ENCODE results near the gene TRIM5.
"Not testable (repeated sequence)": the region's sequence is repeated elsewhere in the genome, so short reads cannot be mapped to it uniquely, and the experiment has no call there.

TRIM5 gene, protein sequence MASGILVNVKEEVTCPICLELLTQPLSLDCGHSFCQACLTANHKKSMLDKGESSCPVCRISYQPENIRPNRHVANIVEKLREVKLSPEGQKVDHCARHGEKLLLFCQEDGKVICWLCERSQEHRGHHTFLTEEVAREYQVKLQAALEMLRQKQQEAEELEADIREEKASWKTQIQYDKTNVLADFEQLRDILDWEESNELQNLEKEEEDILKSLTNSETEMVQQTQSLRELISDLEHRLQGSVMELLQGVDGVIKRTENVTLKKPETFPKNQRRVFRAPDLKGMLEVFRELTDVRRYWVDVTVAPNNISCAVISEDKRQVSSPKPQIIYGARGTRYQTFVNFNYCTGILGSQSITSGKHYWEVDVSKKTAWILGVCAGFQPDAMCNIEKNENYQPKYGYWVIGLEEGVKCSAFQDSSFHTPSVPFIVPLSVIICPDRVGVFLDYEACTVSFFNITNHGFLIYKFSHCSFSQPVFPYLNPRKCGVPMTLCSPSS

DNA sequence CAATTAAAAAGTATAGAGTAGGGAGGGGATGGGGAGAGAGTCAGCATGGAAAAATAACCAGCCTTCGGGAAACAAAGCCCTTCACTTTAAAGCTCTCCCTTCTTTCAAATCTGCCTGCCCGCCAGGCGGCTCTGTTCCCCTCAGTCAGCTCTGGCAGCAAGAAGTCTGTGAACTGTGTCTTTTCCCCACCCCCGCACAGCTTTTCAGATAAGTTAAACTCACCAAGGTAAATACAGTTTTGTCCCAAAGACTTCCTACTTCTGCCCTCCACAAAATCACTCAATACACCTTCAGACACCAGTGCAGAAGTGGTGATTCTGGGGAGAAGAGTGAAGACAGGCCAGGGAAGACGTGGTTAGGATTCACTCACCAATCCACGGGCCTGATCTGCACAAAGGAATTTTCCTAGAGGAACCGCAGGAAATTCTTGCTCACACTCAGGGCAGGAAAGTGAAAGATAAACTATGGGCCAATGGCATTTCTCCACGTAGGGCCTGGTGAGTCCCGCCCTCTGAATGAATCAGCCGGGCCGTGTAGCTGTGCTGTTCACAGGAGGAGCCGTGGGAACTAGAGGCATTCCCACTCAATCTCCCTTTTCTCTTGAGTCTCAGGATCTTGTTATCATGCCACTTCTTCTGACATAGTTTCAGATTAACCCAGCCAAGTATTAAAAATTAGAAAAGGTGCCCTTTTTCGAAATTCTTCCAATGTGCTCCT, at the start of gene TRIM5:
TSS of gene TRIM5 (minus strand) at position 429 of the 717 bp plus-strand sequence. CDS start 4,897 bp downstream, outside the sequence.
- Histone ChIP-seq H3K4me3 (ENCODE audit: low read depth in 1 of 2, low read length in 2 of 2) (peak within 1 kb of the TSS; percentile 31 to 80), H3K27ac (ENCODE audit: low read depth, low read length) (peak within 1 kb of the TSS; percentile 81), H3K9me3 (ENCODE audit: low read length) (no peaks in the 10 kb centered on the region), H3K27me3 (ENCODE audit: control insufficient read depth in 1 of 2, insufficient read depth in 2 of 2, low read length in 2 of 2) (no peaks in the 10 kb centered on the region), H3K4me1 (ENCODE audit: insufficient read depth, low read length) (peaks cover 7% of the 10 kb centered on the region), H3K36me3 (ENCODE audit: insufficient read depth, low read length) (peaks cover under 1% of the 10 kb centered on the region), H3K9ac (ENCODE audit: low read length) (peak within 1 kb of the TSS; percentile 93)

DNA sequence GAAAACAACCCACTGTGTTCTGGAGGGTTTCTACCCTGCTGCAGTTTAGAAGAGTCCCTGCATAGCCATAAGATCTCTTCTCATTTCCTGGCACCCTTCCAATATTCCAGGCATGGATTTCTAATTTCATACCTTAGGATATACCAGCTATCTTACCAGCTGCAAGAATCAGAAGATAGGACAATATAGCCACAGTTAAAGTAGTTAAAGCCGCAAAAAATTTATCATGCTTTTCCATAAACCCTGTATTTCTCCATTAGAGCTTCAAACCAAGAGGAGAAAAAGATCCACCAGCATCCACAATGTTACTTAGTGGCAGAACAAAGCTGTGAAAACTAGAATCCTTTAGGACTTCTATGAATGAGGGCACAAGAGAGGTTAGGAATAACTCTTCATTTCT, 42.8 kb upstream of the TRIM5 start:
- no peak overlapping the region for H3K27ac ChIP-seq (ENCODE audit: low read depth, low read length)
- no peaks in the 10 kb centered on the region for H3K4me1 ChIP-seq (ENCODE audit: insufficient read depth, low read length)
- H3K9ac ChIP-seq (ENCODE audit: low read length) = no peak overlapping the region
- H3K9me3 ChIP-seq (ENCODE audit: low read length) = no peaks in the 10 kb centered on the region
- H3K36me3 ChIP-seq (ENCODE audit: insufficient read depth, low read length) = no peaks in the 10 kb centered on the region
- H3K27me3 ChIP-seq (ENCODE audit: control insufficient read depth in 1 of 2, insufficient read depth in 2 of 2, low read length in 2 of 2) = no peaks in the 10 kb centered on the region
- H3K4me3 ChIP-seq (ENCODE audit: low read depth in 1 of 2, low read length in 2 of 2) = no peak overlapping the region

DNA sequence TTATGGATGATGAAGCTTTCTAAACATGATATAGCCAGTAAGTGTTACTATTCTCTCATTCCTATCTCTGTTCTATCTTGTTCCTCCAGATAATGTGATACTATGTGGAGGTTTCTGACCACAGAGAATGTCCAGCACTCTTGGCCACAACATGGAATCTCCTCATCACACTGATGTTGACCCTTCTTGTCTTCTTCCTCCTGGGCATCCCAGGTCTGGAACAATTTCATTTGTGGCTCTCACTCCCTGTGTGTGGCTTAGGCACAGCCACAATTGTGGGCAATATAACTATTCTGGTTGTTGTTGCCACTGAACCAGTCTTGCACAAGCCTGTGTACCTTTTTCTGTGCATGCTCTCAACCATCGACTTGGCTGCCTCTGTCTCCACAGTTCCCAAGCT, 41.5 kb upstream of the TRIM5 start:
- no peaks in the 10 kb centered on the region for H3K4me1 ChIP-seq (ENCODE audit: insufficient read depth, low read length)
- no peaks in the 10 kb centered on the region for H3K36me3 ChIP-seq (ENCODE audit: insufficient read depth, low read length)
- no peak overlapping the region for H3K4me3 ChIP-seq (ENCODE audit: low read depth in 1 of 2, low read length in 2 of 2)
- H3K9ac ChIP-seq (ENCODE audit: low read length) = no peak overlapping the region
- no peak overlapping the region for H3K27ac ChIP-seq (ENCODE audit: low read depth, low read length)
- no peaks in the 10 kb centered on the region for H3K27me3 ChIP-seq (ENCODE audit: control insufficient read depth in 1 of 2, insufficient read depth in 2 of 2, low read length in 2 of 2)
- H3K9me3 ChIP-seq (ENCODE audit: low read length) = no peaks in the 10 kb centered on the region

DNA sequence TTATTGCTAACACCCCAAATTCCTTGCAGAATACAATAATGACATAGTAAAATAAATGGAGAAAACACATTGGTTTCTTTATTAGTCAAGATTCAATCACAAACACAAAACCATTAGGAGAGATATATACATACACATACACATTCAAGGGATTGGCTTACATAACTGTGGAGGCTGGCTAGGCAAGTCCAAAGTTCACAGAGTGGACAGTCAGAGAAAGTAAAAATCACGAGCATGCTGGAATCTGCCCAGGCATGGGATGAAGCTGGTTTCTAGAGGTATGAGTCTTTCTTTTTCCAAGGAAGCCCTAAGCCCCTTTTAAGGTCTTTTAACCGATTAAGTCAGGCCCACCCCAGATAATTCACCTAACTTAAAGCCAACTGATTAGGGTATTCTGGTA, 37.7 kb upstream of the TRIM5 start:
- no peaks in the 10 kb centered on the region for H3K27me3 ChIP-seq (ENCODE audit: control insufficient read depth in 1 of 2, insufficient read depth in 2 of 2, low read length in 2 of 2)
- no peak overlapping the region for H3K9ac ChIP-seq (ENCODE audit: low read length)
- H3K9me3 ChIP-seq (ENCODE audit: low read length) = no peaks in the 10 kb centered on the region
- H3K36me3 ChIP-seq (ENCODE audit: insufficient read depth, low read length) = no peaks in the 10 kb centered on the region
- no peak overlapping the region for H3K4me3 ChIP-seq (ENCODE audit: low read depth in 1 of 2, low read length in 2 of 2)
- H3K27ac ChIP-seq (ENCODE audit: low read depth, low read length) = no peak overlapping the region
- no peaks in the 10 kb centered on the region for H3K4me1 ChIP-seq (ENCODE audit: insufficient read depth, low read length)

DNA sequence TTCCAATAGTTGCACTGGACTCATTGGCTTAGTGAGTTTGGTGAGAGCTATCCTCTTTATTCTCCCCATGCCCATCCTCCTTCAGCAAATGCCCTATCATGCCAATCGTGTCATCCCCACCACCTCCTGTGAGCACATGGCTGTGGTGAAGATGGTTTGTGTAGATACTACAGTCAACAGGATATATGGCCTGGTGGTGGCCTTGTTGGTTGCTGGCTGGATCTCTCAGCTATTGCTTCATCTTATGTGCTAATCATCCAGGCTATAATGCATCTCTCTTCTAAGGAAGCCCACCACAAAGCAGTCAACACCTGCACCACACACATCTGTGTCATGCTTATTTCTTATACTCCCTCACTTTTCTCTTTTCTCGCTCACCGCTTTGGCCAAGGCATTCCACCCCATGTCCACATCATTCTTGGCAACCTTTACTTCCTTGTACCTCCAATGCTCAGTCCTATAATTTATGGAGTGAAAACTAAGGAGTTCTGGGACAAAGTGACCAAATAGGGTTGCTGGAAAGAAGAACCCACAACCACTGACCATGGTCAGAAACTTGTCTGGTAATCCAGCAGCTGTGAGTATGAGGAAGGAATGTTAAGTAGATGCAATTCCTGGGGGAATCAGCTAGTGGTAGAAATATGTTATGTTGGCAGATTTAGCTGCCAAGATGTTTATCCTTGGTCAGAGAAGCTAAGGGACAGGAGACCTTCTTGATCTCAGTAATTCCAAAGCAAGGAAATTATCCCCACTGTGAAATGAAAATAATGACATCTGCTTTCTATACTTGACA, 35.0 kb upstream of the TRIM5 start:
- no peaks in the 10 kb centered on the region for H3K36me3 ChIP-seq (ENCODE audit: insufficient read depth, low read length)
- no peaks in the 10 kb centered on the region for H3K27me3 ChIP-seq (ENCODE audit: control insufficient read depth in 1 of 2, insufficient read depth in 2 of 2, low read length in 2 of 2)
- no peaks in the 10 kb centered on the region for H3K9me3 ChIP-seq (ENCODE audit: low read length)
- no peak overlapping the region for H3K9ac ChIP-seq (ENCODE audit: low read length)
- H3K4me1 ChIP-seq (ENCODE audit: insufficient read depth, low read length) = no peaks in the 10 kb centered on the region
- no peak overlapping the region for H3K27ac ChIP-seq (ENCODE audit: low read depth, low read length)
- H3K4me3 ChIP-seq (ENCODE audit: low read depth in 1 of 2, low read length in 2 of 2) = no peak overlapping the region

DNA sequence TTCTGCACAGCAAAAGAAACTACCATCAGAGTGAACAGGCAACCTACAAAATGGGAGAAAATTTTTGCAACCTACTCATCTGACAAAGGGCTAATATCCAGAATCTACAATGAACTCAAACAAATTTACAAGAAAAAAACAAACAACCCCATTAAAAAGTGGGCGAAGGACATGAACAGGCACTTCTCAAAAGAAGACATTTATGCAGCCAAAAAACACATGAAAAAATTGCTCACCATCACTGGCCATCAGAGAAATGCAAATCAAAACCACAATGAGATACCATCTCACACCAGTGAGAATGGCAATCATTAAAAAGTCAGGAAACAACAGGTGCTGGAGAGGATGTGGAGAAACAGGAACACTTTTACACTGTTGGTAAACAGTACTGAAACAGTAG, 31.6 kb upstream of the TRIM5 start:
- H3K36me3 ChIP-seq (ENCODE audit: insufficient read depth, low read length); H3K27ac ChIP-seq (ENCODE audit: low read depth, low read length); H3K9ac ChIP-seq (ENCODE audit: low read length); H3K27me3 ChIP-seq (ENCODE audit: control insufficient read depth in 1 of 2, insufficient read depth in 2 of 2, low read length in 2 of 2); H3K9me3 ChIP-seq (ENCODE audit: low read length); H3K4me1 ChIP-seq (ENCODE audit: insufficient read depth, low read length); H3K4me3 ChIP-seq (ENCODE audit: low read depth in 1 of 2, low read length in 2 of 2): not testable (repeated sequence)

DNA sequence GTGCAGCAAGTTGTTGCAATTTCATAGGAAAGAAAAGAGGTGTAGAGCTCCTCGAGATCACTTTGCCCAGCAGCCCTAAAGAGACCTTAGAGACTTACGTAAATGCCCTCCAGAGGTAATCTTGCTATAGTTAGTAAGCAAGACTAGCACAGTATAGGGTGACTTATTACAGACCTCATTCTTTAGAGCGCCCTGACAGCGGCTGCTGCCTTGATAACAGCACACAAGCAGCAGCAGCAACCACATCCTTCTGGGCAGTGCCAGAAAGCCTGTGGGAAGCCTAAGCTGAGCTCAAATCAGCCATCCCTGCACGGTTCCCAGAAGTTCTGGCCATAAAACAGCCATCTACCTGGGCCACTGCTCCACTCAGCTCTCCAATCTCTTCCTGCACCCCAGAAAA, 28.8 kb upstream of the TRIM5 start:
- Histone ChIP-seq H3K9me3 (ENCODE audit: low read length) (no peaks in the 10 kb centered on the region), H3K4me3 (ENCODE audit: low read depth in 1 of 2, low read length in 2 of 2) (no peak overlapping the region), H3K9ac (ENCODE audit: low read length) (no peak overlapping the region), H3K4me1 (ENCODE audit: insufficient read depth, low read length) (no peaks in the 10 kb centered on the region), H3K36me3 (ENCODE audit: insufficient read depth, low read length) (no peaks in the 10 kb centered on the region), H3K27me3 (ENCODE audit: control insufficient read depth in 1 of 2, insufficient read depth in 2 of 2, low read length in 2 of 2) (no peaks in the 10 kb centered on the region), H3K27ac (ENCODE audit: low read depth, low read length) (no peak overlapping the region)

DNA sequence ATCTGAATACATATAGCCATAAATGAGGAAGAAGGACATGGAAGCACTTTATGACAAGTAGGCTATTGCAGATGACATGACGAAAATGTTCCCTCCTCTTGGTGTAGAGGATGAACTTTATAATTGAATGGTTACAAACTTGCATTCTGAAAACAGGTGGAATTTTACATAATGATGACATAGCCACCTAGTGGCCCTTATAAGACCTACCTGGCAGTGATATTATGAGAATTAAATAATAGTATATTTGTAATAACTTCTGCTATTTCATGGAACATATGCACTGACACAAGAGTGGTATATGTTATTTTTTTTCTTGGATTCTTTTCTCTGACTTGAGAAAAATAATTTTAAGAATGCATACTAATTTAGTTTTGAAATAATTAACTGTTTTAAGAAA, 27.6 kb upstream of the TRIM5 start:
- peaks cover 6% of the 10 kb centered on the region for H3K36me3 ChIP-seq (ENCODE audit: insufficient read depth, low read length)
- H3K27me3 ChIP-seq (ENCODE audit: control insufficient read depth in 1 of 2, insufficient read depth in 2 of 2, low read length in 2 of 2) = no peaks in the 10 kb centered on the region
- H3K4me3 ChIP-seq (ENCODE audit: low read depth in 1 of 2, low read length in 2 of 2) = no peak overlapping the region
- no peaks in the 10 kb centered on the region for H3K4me1 ChIP-seq (ENCODE audit: insufficient read depth, low read length)
- no peak overlapping the region for H3K27ac ChIP-seq (ENCODE audit: low read depth, low read length)
- H3K9me3 ChIP-seq (ENCODE audit: low read length) = no peaks in the 10 kb centered on the region
- no peak overlapping the region for H3K9ac ChIP-seq (ENCODE audit: low read length)

DNA sequence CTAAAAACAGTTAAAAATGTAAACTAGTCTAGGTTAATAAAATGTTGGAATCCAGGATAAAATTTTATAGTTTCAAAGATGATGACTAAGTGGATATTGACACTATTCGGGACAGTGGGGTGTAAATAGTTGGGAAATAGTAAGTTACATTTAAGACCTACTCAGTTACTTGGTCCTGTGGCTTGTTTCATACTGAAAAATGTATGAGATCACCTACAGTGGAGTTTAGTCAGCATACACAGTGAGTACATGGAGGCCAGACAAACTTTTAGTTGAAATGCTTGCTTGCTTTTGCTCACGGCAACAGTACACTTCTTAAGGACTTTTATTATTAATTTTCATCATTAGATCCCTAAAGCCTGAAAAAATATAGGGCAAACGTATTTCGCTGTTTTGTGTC, 20.8 kb upstream of the TRIM5 start:
- H3K4me3 ChIP-seq (ENCODE audit: low read depth in 1 of 2, low read length in 2 of 2) = no peak overlapping the region

DNA sequence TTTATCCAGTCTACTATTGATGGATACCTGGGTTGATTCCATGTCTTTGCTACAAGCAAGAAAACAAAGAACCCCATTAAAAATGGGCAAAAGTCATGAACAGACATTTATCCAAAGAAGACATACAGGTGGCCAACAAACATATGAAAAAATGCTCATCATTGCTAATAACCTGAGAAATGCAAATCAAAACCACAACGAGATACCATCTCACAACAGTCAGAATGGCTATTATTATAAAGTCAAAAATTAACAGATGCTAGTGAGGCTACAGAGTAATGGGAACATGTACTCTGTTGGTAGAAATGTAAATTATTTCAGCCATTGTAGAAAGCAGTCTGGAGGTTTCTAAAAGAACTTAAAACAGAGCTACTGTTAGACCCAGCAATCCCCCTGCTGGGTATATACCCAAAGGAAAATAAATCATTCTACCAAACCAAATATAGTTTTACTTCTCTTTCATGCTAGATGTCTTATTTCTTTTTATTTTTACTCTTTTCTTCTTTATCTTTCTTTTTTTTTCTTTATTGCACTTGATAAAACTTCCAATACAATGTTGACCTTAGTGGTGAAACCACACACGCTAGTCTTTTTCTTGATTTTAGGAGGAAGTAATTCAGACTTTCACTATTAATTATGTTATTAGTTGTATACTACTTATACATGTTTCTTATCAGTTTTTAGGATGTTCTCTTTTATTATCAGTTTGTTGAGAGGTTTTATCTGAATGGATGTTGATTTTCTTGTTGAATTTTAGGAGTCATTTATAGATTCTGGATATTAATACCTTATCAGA, 19.1 kb upstream of the TRIM5 start:
- no peak overlapping the region for H3K4me3 ChIP-seq (ENCODE audit: low read depth in 1 of 2, low read length in 2 of 2)
- no peaks in the 10 kb centered on the region for H3K4me1 ChIP-seq (ENCODE audit: insufficient read depth, low read length)
- H3K9me3 ChIP-seq (ENCODE audit: low read length) = no peaks in the 10 kb centered on the region
- H3K27ac ChIP-seq (ENCODE audit: low read depth, low read length) = no peak overlapping the region
- no peaks in the 10 kb centered on the region for H3K27me3 ChIP-seq (ENCODE audit: control insufficient read depth in 1 of 2, insufficient read depth in 2 of 2, low read length in 2 of 2)
- H3K36me3 ChIP-seq (ENCODE audit: insufficient read depth, low read length) = peaks cover 6% of the 10 kb centered on the region
- H3K9ac ChIP-seq (ENCODE audit: low read length) = no peak overlapping the region

More for the DNA sequence above, 20.8 kb upstream of the TRIM5 start:
- Histone ChIP-seq H3K36me3 (ENCODE audit: insufficient read depth, low read length) (peaks cover 6% of the 10 kb centered on the region), H3K27ac (ENCODE audit: low read depth, low read length) (no peak overlapping the region), H3K4me1 (ENCODE audit: insufficient read depth, low read length) (no peaks in the 10 kb centered on the region), H3K27me3 (ENCODE audit: control insufficient read depth in 1 of 2, insufficient read depth in 2 of 2, low read length in 2 of 2) (no peaks in the 10 kb centered on the region), H3K9ac (ENCODE audit: low read length) (no peak overlapping the region), H3K9me3 (ENCODE audit: low read length) (no peaks in the 10 kb centered on the region)

All from muscle layer of colon (tissue), 2 donors.